ENCODE data around the gene POTEG.
A peak's percentile ranks its signal among the peaks of the same experiment; 100 is the strongest.
"Not testable (repeated sequence)": the region's sequence is repeated elsewhere in the genome, so short reads cannot be mapped to it uniquely, and the experiment has no call there.

Gene POTEG

DNA sequence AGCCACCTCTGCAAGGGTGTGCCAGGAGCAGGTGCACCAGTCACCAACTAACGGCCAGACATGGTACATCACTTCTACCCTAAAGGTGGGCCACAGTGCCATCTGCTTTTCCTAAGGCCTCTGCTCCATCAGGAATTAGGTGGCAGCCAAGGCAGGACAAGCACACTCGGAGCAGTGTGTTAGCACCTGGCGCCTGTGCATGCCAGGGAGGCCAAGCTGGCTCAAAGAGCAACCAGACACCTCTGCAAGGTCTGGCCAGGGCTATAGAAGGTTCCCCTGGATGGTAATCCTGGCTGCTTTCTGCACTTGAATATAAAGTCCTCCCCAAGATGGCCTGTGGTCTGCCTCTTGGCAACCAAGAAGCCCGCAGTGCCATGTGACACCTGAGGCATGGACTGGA is 45.4 kb downstream of the POTEG start:
- not testable (repeated sequence) for H3K9me3 Mint-ChIP-seq; DNase-seq; H3K36me3 Mint-ChIP-seq (ENCODE audit: low read depth); ATAC-seq; H3K27ac Mint-ChIP-seq; H3K4me3 Mint-ChIP-seq; H3K27me3 Mint-ChIP-seq; H3K4me1 Mint-ChIP-seq

DNA sequence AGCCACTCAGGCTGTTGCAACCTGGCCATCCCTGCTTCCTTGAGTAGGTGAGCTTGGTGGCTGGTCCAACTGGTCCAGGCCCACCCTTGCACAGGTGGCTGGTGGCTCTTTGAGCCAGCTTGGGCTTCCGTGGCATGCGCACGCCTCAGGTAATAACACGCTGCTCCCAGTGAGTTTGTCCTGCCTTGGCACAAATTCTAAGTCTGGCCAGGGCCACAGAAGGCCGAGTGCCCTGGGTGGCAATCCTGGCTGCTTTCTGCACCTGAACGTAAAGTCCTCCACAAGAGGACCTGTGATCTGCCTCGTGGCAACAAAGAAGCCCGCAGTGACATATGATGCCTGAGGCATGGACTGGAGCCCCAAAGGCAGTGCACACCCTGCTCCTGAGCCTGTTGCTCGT is 47.1 kb downstream of the POTEG start:
- not testable (repeated sequence) for H3K9me3 Mint-ChIP-seq; H3K27ac Mint-ChIP-seq; H3K36me3 Mint-ChIP-seq (ENCODE audit: low read depth); H3K4me3 Mint-ChIP-seq; ATAC-seq; DNase-seq; H3K4me1 Mint-ChIP-seq; H3K27me3 Mint-ChIP-seq

DNA sequence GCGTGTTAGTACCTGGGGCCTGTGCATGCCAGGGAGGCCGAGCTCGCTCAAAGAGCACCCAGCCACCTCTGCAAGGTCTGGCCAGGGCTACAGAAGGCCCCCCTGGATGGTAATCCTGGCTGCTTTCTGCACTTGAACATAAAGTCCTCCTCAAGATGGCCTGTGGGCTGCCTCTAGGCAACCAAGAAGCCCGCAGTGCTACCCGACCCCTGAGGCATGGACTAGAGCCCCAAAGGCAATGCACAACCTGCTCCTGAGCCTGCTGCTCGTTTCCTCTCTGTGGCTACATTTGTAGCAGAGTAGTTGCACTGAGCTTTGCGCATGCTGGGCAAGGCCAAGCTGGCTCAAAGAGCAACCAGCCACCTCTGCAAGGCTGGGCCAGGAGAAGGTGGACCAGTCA is 47.8 kb downstream of the POTEG start:
- not testable (repeated sequence) for H3K27me3 Mint-ChIP-seq; H3K36me3 Mint-ChIP-seq (ENCODE audit: low read depth); H3K4me1 Mint-ChIP-seq; H3K9me3 Mint-ChIP-seq; DNase-seq; H3K4me3 Mint-ChIP-seq; H3K27ac Mint-ChIP-seq; ATAC-seq

DNA sequence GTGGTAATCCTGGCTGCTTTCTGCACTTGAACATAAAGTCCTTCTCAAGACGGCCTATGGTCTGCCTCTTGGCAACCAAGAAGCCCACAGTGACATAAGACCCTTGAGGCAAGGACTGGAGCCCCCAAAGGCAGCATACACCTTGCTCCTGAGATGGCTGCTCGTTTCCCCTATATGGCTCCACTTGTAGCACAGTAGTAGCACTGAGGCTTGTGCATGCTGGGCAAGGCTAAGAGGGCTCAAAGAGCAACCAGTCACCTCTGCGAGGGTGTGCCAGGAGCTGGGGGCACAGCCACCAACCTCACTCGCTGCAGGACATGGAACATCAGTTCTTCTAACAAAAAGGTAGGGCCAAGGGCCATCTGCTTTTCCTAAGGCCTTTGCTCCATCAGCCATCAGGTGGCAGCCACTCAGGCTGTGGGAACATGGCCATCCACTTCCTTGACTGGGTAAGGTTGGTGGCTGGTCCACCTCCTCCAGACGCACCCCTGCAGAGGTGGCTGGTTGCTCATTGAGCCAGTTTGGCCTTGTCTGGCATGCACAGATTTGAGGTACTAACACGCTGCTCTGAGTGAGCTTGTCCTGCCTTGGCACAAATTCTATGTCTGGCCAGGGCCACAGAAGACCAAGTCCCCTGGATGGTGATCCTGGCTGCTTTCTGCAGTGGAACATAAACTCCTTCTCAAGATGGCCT is 49.9 kb downstream of the POTEG start:
- not testable (repeated sequence) for H3K27ac Mint-ChIP-seq; ATAC-seq; DNase-seq; H3K4me1 Mint-ChIP-seq; H3K36me3 Mint-ChIP-seq (ENCODE audit: low read depth); H3K4me3 Mint-ChIP-seq; H3K27me3 Mint-ChIP-seq; H3K9me3 Mint-ChIP-seq

DNA sequence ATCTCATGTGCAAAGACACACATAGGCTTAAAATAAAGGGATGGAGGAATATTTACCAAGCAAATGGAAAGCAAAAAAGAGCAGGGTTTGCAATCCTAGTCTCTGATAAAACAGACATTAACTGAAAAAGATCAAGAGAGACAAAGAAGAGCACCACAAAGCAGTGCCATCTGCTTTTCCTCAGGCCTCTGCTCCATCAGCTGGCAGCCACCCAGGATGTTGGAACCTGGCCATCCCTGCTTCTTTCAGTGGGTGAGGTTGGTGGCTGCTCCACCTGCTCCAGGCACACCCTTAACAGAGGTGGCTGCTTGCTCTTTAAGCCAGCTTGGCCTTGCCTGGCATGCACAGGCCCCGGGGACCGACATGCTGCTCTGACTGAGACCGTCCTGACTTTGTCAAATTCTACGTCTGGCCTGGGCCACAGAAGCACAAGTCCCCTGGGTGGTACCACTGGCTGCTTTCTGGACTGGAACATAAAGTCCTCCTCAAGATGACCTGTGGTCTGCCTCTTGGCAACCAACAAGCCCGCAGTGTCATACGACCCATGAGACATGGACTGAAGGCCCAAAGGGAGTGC is 51.0 kb downstream of the POTEG start:
- H3K4me3 Mint-ChIP-seq; H3K4me1 Mint-ChIP-seq; H3K36me3 Mint-ChIP-seq (ENCODE audit: low read depth); DNase-seq; H3K9me3 Mint-ChIP-seq; H3K27ac Mint-ChIP-seq; H3K27me3 Mint-ChIP-seq; ATAC-seq: not testable (repeated sequence)

DNA sequence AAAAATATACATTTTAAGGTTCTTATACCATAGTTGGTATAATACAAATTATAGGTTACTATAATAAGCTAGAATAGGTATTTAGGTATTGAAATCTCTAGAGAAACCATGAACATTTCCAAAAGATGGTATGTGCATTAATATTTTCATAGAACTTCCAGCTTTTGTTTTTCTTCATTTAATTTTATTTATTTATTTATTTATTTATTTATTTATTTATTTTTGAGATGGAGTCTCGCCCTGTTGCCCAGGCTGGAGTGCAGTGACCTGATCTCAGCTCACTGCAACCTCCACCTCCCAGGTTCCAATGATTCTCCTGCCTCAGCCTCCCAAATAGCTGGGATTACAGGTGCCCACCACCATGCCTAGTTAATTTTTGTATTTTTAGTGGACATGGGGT is 54.0 kb downstream of the POTEG start:
- ATAC-seq; H3K4me3 Mint-ChIP-seq; H3K9me3 Mint-ChIP-seq; H3K4me1 Mint-ChIP-seq; H3K27ac Mint-ChIP-seq; DNase-seq; H3K27me3 Mint-ChIP-seq; H3K36me3 Mint-ChIP-seq (ENCODE audit: low read depth): not testable (repeated sequence)

DNA sequence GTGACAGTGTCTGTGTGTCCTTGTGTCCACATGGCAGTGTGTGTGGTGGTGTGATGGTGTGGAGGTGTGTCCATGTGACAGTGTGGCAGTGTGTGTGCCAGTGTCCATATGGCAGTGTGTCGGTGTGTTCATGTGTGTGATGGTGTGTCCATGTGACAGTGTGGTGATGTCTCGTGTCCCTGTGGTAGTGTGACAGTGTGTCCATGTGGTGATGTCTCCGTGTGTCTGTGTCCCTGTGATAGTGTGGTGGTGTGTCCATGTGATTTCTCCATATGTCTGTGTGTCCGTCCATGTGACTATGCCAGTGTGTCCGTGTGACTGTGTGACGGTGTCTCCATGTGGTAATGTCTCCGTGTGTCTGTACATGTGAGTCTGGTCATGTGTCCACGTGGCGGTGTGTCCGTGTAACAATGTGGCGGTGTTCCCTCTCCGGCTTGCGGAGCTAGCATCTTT is 59.7 kb downstream of the POTEG start:
- not testable (repeated sequence) for H3K27ac Mint-ChIP-seq; H3K4me1 Mint-ChIP-seq; H3K4me3 Mint-ChIP-seq; H3K27me3 Mint-ChIP-seq; DNase-seq; H3K9me3 Mint-ChIP-seq; H3K36me3 Mint-ChIP-seq (ENCODE audit: low read depth)
- peak; percentile 36 for ATAC-seq

DNA sequence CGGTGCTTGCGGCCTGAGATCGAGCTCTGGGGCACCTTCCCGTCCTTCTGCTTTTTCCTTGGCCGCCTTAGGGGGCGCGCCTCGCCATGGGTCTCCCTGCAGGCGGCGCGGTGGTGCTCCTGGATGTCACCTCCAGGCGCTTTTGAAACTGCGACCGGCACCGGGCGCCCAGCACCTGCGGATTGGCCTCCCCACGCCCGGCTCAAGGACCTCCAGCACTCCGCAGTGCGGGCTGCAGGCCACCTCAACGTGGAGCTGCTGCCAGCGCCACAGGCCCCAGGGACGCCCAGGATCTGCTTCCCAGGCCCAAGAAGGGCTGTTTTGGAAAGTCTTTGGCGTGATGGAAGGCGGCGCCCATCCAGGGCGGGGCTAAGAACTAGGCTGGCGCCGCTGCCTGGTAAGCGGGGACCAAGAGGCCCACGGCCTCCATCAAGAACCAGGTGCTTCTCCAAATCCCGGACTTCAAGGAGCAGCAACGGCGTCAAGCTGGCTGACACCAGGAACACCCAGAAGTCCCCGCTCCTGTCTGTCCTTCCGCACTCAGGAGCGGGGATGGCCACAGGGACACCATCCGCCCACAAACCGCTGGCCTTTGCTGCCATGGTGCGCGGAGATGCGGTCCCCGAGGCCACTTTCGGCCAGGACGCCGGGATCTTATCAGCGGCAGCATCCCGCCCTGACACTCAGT is 61.2 kb downstream of the POTEG start:
- H3K9me3 Mint-ChIP-seq; H3K4me3 Mint-ChIP-seq; ATAC-seq; H3K36me3 Mint-ChIP-seq (ENCODE audit: low read depth); H3K27ac Mint-ChIP-seq; DNase-seq; H3K4me1 Mint-ChIP-seq; H3K27me3 Mint-ChIP-seq: not testable (repeated sequence)

DNA sequence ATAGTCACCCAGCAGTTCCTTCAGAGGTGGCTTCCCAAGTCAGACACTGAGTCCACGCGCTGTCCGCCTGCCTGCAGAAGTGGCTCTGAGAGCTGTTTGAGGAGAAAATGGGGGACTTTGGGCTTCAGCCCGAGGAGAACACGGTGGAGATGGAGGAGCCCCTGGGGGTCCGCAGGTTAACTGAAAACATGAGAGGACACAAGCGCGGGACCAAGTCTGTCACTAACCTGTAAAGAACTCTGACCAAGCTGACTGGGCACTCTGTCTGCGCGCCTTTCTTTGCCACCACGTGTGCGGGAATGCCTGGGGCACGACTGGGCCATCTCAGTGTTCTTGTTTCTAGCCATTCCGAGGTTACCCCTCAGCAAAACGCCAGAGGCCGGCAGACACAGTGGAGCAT is 62.4 kb downstream of the POTEG start:
- not testable (repeated sequence) for H3K27me3 Mint-ChIP-seq; H3K9me3 Mint-ChIP-seq; H3K4me3 Mint-ChIP-seq; H3K27ac Mint-ChIP-seq; DNase-seq; H3K36me3 Mint-ChIP-seq (ENCODE audit: low read depth); ATAC-seq; H3K4me1 Mint-ChIP-seq

DNA sequence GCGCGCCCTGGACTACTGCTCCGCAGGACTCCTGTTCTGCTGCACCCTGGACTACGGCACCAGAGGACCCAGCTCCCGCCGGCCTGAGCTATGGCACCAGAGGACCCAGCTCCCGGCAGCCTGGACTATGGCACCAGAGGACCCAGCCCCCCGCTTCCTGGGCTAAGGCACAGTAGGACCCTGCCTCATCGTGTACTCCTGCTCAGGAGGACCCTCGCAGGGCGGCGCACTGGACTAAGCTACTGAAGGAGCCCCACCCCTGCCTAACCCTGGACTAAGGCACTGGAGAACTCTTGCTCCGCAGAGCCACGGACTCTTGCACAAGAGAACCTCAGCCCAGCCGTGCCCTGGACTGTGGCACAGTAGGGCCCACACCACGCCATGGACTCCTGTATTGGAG is 71.3 kb downstream of the POTEG start:
- H3K27ac Mint-ChIP-seq; H3K27me3 Mint-ChIP-seq; H3K4me1 Mint-ChIP-seq; DNase-seq; ATAC-seq; H3K4me3 Mint-ChIP-seq; H3K36me3 Mint-ChIP-seq (ENCODE audit: low read depth); H3K9me3 Mint-ChIP-seq: not testable (repeated sequence)

DNA sequence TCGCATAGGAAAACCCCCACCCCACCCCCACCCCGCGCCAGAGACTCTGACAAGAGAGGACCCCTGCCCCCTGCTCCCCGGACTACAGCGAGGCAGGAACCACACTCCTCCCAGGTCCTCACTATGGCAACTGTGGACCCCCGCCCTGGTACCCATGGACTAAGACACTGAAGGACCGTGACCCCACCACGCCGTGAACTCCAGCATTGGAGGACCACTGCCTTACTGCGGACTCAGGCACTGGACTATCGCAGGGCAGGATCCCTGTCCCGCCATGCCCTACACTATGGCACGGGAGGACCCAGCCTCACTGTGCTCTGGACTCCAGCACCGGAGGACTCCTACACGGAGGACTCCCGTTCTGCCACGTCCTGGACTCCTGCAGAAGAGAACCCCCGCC is 71.8 kb downstream of the POTEG start:
- ATAC-seq, result not testable (repeated sequence)

DNA sequence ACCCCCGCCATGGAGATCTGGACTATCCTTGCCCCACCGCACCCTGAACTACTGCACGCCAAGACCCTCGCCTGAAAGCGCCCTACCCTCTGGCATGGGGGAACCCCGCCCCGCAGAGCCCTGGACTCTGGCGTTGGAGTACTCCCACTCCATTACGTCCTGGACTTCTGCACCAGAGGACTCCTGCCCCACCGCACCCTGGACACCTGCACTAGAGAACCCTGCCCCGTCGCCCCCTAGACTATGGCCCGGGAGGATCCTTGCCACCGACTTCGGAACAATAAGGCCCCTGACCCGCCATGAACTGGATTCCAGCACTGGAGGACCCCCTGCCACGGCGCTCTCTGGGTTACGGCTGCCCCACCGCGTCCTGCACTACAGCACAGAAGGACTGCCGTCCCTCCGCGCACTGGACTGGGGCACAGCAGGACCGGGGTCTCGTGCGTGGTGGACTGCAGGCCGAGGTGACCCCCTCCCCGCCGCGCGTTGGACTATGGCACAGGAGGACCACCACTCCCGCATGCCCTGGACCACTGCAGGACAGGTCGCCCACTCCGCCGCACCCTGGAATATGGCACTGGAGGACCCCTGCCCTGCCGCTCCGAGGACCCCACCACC is 72.4 kb downstream of the POTEG start:
- H3K4me1 Mint-ChIP-seq; H3K36me3 Mint-ChIP-seq (ENCODE audit: low read depth); H3K27me3 Mint-ChIP-seq; H3K27ac Mint-ChIP-seq; H3K9me3 Mint-ChIP-seq; DNase-seq; ATAC-seq; H3K4me3 Mint-ChIP-seq: not testable (repeated sequence)

More for the DNA sequence above, 71.8 kb downstream of the POTEG start:
- H3K27me3 Mint-ChIP-seq; H3K9me3 Mint-ChIP-seq; H3K36me3 Mint-ChIP-seq (ENCODE audit: low read depth); H3K27ac Mint-ChIP-seq; H3K4me1 Mint-ChIP-seq; H3K4me3 Mint-ChIP-seq; DNase-seq: not testable (repeated sequence)

DNA sequence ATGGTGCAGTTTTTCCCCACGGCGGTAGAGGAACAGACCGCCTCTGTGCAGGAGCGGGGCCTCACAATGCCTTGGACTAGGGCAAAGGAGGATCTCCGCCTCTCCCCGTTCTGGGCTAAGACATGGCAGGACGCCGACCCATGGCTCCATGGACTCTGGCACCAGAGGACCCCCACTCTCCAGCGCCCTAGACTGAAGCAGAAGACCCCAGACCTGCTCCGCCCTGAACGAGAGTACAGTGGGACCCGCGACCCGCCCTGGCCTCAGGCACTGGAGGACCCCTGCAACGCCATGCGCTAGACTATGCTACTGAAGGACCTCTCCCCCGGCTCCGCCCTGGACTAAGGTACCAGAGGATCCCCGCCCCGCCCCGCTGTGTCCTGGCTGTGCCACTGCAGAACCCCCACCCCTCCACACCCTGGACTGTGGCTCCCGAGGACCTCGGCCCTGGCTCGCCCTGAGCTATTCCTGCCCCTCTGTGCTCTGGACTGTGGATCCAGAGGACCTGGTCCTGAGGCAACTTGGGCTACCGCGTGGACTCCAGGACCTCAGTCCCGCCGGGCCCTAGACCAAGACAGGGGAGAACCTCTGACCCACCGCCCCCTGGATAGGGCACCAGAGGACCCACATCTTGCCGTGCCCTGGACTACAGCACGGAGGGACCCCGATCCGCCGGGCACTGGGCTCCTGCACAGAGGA is 73.1 kb downstream of the POTEG start:
- DNase-seq; H3K4me1 Mint-ChIP-seq; H3K27ac Mint-ChIP-seq; H3K27me3 Mint-ChIP-seq; H3K9me3 Mint-ChIP-seq; H3K36me3 Mint-ChIP-seq (ENCODE audit: low read depth); H3K4me3 Mint-ChIP-seq: not testable (repeated sequence)
- peak; percentile 20 for ATAC-seq
